GM12891 (cell line): ENCODE measurements around the gene CSMD2.

ENCODE experiments used
- PAX5 ChIP-seq: IDR thresholded peaks from 2 replicates; pipeline ENCODE4 v1.6.1; 2011; ENCODE audit warnings: low read length, moderate library complexity, mild to moderate bottlenecking; ENCODE audit not compliant: insufficient read depth, severe bottlenecking
- POLR2A ChIP-seq: IDR thresholded peaks from 2 replicates; pipeline ENCODE4 v1.6.1; 2011; ENCODE audit warnings: low read depth, low read length, control low read depth
- POLR2AphosphoS5 ChIP-seq: IDR thresholded peaks from 2 replicates; pipeline ENCODE4 v1.6.1; 2011; ENCODE audit warnings: low read depth, low read length, control low read depth
- POU2F2 ChIP-seq: IDR thresholded peaks from 2 replicates; pipeline ENCODE4 v1.6.1; 2011; ENCODE audit warnings: low read depth, mild to moderate bottlenecking, control low read depth, low read length, moderate library complexity
- SPI1 ChIP-seq: IDR thresholded peaks from 2 replicates; pipeline ENCODE4 v1.6.1; 2011; ENCODE audit warnings: low read depth, low read length, control low read depth
- TAF1 ChIP-seq: IDR thresholded peaks from 2 replicates; pipeline ENCODE4 v1.6.1; 2011; ENCODE audit warnings: low read depth, low read length, control low read depth

GRCh38 chr1:33532936-33533335 is 632.1 kb downstream of the CSMD2 start:
- TF ChIP-seq SPI1 (no peak), POLR2A (no peak), POLR2AphosphoS5 (no peak), TAF1 (no peak), POU2F2 (no peak), PAX5 (no peak)
